Stimulated activated CD8-positive, alpha-beta memory T cell treated with anti-CD3 and anti-CD28 coated beads, Interleukin-7, amount 100 ng/mL, for 4 hours (primary cell): ENCODE results near the gene SMIM24.
"Not testable (repeated sequence)": the region's sequence is repeated elsewhere in the genome, so short reads cannot be mapped to it uniquely, and the experiment has no call there.

Experiments used
- DNase-seq, 2 donors: peaks; one replicate each; pipeline ENCODE4 v3.0.0-alpha.2; 2020; ENCODE audit warnings: low read depth in 2 of 2

The SMIM24 gene

GRCh38 chr19:3433805-3434540 is 46.4 kb downstream of the SMIM24 start:
- no peak for DNase-seq

GRCh38 chr19:3433313-3433712 is 47.0 kb downstream of the SMIM24 start:
- no peak for DNase-seq

GRCh38 chr19:3431760-3432397 is 48.4 kb downstream of the SMIM24 start:
- no peak for DNase-seq

- DNase-seq: not testable (repeated sequence)
Observed at GRCh38 chr19:3430366-3430680, 50.0 kb downstream of the SMIM24 start.

GRCh38 chr19:3426433-3426832 is 53.9 kb downstream of the SMIM24 start:
- DNase-seq: no peak
